Astrocyte of the hippocampus (primary cell): ENCODE results near the gene CIAO2A.
"Not testable (repeated sequence)": the region's sequence is repeated elsewhere in the genome, so short reads cannot be mapped to it uniquely, and the experiment has no call there.

Experiments used
- DNase-seq: peaks from one replicate; pipeline ENCODE4 v3.0.0; 2011; ENCODE audit warnings: low read depth, low spot score

CIAO2A gene

DNA sequence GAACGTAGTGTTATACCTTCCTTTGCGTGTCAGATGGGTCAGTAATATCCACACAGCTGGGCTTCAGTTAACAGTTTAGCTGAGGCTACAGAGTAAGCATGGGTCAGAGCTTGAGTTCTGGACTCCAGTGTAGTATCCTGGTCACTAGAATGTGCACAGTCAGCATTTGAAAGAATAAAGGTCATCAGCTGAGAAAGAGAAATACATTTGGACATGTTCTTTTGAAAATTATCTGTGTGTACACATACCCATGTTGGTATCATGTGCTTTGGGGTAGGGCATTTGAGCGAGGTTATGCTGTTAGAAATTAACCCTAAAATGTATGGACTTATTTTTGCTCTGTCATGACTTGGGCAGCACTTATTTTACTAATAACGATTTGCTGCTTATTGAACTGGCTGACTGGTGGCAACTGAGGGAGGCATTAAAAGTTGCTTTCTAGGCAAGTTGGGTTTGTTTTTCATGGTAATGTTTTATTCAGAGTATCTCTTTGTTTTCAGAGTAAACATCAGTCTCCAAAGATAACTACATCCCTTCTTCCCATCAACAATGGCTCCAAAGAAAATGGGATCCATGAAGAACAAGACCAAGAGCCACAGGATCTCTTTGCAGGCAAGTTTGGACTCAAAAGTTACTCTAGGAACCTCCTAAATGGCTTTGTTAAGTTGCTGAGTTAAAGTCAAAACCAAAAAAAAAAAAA is 18.6 kb upstream of the CIAO2A start:
- DNase-seq = no peak

DNA sequence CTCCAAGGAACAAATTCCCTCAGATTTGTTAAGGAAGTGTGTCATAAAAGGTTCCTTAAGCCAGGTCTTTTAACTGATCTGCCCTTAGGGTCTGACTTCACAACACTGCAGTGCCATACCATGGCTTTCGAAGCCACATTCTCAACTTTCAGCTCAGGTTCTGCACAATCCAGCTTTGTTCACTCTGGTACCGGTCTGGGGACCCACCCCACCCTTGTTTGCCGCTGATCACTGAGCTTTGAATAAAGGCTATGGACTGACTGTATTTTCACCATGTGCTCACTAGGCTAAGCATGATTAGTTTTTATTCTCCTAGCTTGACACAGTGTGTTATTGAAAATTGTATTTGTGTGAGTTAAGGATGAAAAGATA is 18.0 kb upstream of the CIAO2A start:
- no peak for DNase-seq

DNA sequence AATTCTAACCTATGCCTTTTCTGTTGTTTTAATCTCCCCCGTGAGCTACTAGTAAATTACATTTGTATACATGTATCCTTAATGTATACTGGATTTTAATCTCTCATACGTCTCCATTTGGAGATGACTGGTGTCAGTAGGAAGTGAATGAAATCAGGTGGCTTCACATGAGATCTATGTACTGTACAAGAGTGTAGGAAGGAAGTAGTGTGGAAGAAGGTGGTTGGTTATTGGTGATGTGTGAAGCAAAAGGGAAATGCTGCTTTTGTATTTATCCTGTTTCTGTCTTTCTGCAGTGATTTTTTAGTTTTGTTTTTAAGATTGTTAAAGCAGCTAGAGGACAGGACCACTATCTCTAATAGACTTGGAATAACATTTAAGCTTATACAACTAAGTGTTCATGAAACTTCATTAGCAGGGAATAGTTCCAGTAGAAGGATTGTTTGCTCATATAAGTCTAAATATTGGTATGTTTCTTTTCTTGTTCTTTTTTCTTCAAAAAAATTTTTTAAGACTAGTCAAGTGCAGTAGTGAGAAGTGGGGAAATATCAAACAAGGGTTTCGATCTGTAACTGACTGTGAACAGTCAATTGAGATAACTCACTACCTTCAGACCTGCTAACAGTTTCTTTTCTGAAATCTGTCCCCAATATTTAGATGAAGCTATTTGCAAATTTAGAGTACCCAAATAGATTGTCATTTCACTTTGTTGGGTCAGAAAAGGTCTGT is 17.5 kb upstream of the CIAO2A start:
- no peak for DNase-seq

DNA sequence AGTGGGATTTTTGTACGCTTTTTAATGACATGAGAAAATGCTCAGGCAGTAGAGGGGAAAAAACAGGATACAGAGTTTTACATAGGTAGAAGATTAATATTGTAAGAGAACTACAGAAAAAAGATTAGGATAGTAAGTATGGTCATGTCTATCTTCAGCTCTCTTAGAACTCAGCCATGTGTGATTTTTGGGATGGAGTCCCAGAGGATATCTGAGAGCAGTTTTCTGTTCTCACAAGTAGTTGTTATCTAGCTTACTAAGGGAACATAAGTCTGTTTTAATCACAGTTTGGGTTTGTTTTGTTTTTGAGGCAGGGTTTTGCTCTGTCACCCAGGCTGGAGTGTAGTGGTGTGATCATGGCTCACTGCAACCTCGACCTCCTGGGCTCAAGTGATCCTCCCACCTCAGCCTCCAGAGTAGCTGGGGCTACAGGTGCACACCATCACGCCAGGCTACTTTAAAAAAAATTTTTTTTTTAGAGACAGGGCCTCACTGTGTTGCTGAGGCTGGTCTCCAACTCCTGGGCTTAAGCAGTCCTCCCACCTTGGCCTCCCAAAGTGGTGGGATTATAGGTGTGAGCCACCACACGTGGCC is 16.6 kb upstream of the CIAO2A start:
- not testable (repeated sequence) for DNase-seq

DNA sequence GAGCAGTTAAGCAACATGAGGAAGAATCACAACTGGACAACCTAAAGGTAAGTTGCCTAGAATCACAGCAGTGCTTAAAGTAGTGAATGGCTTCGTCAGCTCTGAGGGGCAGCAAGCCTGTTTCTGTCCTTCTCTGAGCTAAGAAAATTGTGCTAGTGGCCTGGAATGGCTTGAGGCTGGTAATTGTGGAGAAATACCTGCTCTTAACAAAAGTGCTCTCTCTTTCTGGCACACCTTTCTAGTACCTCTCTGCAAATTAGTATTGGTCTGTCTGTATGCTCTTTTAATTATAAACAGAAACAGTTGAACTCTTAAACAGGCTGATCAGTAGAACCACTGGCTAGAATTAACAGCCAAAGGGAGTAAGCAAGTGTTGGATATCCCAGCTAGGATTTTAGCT is 13.7 kb upstream of the CIAO2A start:
- DNase-seq = no peak

DNA sequence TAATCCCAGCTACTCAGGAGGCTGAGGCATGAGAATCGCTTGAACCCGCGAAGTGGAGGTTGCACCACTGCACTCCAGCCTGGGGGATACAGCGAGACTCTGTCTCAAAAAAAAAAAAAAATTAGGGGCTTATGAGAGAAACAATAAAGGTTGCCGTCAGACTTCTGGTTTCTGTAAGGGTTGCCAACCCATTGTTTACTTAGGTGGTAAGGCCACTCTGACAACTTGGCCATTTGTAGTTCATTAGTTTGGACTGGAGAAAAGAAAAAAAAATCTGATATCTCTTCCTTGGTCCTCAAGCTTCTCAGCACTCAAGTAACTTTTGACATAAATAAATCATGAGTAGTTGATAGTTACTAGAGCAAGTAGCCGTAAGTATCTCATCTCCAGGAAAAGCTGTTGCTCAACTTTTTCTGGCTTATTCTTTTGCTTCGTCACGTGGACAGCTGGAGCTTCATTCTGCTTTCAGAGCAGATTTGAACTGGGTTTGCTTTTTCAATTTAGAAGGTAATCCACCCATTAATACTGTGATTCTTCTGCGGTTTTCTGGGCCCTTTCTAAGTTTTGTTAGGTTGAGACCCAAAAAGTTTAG is 11.6 kb upstream of the CIAO2A start:
- no peak for DNase-seq

DNA sequence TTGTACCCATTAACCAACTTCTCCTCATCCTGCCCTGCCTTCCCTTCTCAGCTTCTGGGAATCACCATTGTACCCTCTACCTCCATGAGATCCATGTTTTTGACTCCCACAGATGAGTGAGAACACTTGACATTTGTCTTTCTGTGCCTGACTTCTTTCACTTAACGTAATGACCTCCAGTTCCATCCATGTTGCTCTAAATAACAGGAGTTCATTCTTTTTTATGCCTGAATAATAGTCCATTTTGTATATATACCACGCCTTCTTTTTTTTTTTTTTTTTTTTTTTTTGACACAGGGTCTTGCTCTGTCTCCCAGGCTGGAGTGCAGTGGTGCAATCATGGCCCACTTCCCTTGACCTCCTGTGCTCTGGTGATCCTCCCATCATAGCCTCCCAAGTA is 8.9 kb upstream of the CIAO2A start:
- no peak for DNase-seq

DNA sequence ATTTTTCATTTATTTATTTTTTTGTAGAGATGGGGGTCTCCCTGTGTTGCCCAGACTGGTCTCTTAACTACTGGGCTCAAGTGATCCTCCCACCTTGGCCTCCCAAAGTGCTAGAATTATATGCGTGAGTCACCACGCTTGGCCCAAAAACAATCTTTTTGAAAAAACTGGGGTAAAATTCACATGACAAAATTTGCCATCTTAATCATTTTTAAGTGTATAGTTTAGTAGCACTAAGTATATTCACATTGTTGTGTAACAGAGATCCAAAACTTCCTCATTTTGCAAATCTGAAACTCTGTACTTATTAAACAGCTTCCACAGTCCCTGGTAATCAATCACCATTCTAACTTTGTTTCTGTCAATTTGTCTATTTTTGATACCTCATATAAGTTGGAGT is 7.3 kb upstream of the CIAO2A start:
- no peak for DNase-seq

DNA sequence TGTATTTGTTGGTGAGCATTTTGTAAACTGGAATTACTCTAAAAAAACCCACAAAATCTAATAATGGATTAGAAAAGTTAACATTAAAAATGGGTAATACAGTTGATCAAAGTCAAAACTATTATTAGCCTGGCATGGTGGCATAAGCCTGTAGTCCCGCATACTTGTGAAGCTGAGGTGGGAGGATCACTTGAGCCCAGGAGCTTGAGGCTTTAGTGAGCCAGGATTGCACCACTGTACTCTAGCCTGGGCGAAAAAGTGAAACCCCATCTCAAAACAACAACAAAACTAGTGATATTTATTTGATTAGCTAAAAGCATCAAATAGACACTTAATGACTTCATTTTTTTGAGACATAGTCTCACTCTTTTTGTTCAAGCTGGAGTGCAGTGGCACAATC is 5.7 kb upstream of the CIAO2A start:
- no peak for DNase-seq

DNA sequence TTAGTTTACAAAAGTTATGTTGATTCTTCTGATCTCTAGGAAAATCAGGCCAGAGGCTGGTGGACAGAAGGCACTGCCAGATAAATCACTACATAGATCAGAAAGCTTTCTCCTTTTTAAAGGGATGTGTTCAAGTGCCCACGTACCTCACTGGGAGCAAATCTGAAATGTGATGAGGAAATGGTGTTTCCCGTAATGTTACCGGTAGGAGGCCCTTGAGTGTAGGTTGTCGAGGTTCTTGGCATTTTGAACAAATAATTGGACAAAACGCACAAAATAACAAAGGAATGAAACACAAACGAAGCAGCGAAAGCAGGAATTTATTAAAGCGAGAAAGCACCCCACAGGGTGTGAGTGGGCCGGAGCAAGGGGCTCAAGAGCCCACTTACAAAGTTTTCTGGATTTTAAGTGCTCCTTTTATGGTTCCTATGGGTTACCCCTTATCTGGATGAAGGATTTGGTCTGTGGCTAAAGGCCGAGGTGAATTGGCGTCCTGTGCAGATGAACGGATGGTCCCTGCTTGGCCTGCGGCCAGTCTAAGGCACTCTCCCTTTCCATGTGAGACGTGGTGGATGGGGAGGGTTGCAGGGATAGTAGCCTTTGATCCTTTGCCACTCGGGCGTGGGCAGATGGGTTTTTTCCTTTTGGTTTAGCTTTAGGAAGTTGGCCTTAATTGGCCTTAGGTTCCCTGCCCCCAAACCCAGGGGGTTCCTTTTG is 3.2 kb upstream of the CIAO2A start:
- peak; percentile 67 for DNase-seq

DNA sequence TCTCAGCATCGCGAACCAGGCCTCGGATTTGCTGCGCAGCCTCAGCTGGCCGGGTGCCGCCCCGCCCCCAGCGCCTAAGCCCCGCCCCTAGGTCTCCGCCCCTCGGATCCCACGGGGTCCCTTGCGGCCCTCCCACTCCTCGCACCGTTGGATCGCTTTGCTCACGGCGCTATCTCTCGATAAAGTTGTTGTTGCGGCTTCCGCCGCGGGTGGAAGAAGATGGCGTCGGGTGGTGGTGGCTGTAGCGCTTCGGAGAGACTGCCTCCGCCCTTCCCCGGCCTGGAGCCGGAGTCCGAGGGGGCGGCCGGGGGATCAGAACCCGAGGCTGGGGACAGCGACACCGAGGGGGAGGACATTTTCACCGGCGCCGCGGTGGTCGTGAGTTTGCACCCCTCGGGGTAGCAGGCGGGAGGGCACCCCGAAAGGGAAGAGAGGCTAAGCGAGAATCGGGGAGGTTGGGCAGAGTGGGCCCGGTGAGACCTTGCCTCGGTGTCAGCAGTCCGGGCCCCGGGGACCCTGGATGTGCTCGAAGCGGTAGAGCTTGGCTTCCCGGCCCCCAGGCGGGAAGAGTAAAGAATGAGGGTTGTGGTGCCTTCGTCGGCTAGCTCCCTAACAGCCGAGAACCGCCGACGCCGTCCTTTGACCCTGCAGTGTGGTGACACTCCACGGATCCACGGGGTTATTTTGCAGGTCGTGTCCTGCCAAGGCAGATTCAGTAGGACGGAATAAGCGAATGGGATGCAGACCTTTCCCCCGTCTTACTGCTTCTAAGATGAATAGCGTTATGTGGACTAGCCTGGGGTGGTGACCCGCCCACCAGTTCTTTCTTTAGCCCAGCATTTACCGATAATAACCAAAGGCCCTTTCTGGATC is 2.4 kb upstream of the CIAO2A start, which contains the start of gene SNX1:
SNX1 (plus strand) TSS at position 188 of the 873 bp plus-strand sequence; CDS start at position 220, 32 bp downstream.
- DNase-seq = peak; percentile 97

DNA sequence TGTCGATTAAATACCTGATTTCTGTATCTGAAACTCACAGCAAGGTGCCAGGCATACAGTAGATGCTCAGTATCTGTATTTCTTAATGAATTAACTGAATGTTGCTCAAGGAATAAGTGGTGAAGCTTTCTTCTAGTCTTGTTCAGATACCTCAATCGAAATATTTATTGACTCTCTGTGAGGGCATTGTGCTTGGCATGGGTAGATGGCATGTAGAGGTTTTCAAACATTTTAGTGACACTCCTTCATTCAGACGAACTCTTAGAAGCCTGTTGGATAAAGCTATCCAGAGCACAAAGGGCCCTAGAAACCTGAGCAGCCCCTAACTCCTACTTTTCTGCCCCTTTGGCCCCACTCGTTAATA is 1.8 kb upstream of the CIAO2A start:
- DNase-seq = no peak

DNA sequence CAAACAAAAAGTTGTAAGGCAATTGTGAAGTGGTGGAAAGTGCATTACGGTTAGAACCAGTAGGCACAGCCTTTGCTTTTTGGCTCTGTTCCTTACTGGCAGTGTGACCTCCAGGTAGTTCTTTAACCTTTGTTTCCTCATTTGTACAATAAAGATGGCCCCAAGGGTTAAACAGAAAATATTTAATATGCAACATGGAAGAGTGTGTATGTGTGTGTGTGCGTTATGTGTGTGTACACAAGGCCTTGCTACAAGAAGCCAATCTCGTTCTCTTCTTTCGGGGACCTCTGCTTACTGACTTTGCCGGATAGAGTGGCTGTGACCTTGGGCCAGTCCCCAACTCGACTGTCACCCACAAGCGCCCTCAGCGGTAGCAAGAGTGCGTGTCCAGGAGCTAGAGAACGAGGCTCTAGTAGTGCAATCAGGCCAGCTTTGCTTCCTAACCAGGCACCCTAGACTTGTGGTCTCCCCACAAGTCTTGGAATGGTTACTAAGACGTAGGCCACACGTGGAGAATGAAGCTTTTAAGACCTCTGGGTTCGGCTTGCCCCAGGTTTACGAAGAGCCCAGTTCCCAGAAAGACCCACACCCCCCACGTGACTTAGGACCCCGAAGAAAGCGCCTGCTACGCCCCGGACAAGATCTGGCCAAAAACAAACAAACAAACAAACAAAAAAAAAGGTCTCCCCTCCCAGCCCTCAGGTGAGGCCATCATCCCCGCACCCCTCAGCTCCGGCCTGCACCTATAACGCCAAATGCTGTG is 593 bp downstream of the CIAO2A start:
- peak; percentile 70 for DNase-seq

DNA sequence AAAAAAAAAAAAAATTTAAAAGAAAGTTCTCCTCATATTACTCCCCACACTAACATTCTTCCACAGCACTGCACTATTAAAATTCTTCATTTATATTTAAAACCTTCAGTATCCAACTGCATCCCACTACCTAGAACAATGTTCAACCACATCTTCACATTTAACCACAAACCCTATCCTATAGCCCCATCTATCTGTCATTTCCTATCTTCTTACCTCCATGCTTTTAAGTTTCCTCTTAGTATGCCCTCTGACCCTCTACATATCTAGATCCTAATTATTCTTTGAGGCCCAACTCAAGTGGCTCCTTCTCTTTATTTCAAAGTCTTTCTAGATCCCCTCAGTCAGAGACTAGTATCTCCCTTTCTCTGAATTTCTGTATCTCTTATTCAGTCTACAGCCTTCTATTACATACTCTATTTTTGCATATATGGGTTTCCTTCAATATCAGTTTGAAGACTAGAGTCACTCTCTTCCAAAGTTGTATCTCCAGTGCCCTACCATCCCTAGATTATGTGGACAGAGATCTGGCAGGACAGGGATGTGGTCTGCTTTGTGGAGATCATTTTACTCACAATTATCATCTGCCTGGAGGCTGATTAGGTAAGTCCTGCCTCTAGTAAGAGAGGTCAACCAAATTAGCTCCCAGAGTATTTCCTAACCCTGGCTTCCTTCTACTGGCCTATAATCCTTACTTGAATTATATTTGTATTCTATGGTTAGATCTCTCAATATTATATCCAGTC is 1.4 kb downstream of the CIAO2A start:
- DNase-seq = no peak

DNA sequence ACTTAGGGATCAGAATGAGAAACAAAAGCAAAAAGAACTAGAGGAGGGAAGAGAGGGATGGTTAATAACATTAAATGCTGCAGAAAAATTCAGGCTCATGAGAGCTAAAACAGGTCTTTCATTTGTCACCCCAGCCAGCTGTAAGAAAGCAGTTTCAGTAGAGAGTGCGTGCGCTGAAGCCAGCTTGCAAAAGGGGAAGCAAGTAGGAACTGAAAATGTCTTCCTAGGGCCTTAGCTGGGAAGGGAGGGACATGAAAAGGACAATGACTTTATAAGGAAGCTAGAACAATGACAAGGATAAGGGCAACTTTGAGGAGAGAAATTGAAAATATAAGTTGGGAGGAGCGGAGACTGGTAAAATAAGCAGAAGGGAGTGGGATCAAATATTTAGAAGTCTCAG is 3.1 kb downstream of the CIAO2A start:
- DNase-seq = no peak

DNA sequence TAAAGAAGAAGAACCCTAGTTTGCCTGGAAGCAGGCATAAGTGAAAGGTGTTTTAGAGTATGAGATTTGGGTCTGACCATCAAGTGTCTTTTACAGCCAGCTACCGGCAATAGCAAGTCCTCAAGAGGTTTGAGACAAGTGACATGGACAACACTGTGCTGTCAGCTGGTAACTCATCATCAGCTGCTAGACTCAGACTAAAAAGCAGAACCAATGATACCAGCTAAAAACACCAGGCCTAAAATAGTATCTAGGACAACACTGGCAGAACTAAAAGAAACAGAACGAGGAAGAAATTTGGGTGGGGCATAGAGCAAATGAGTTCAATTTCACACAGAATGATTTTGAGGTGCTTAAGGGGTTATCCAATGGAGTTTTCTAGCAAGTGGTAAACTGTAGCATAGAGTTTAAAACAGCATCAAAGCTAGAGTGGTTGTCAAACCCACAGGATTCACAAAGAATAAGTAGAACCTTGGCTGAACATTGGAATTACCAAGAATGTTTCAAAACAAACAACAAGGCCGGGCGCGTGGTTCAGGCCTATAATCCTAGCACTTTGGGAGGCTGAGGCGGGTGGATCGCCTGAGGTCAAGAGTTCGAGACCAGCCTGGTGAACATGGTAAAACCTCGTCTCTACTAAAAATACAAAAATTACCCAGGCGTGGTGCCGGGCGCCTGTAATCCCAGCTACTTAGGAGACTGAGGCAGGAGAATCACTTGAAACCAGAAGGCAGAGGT is 3.9 kb downstream of the CIAO2A start:
- DNase-seq = no peak

DNA sequence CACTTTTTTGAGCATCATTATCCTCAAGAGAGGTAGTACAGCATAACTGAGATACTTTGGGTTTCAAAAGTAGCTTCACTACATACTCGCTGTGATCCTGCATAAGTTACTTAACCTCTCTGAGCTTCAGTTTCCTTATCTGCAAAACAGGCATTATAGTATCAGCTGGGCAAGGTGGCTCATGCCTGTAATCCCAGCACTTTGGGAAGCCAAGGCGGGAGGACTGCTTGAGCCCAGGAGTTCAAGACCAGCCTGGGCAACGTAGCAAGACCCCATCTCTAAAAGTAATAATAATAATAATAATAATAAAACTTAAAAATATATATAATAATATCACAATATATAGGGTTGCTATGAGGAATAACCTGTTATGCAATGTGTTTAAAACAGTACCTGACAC is 10.9 kb downstream of the CIAO2A start:
- DNase-seq = no peak

DNA sequence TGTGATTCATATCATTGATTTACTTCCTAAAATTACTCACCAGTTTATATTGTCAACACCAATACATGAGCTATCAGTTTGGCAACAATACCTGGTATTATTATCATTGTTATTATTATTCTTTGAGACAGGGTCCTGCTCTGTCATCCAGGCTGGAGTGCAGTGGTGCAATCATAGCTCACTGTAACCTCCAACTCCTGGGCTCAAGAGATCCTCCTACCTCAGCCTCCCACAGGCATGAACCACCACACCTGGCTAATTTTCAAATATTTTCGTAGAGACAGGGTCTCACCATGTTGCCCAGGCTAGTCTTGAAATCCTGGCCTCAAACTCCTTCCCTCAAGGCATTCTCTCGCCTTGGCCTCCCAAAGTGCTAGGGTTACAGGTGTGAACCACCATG is 20.1 kb downstream of the CIAO2A start:
- DNase-seq = not testable (repeated sequence)

DNA sequence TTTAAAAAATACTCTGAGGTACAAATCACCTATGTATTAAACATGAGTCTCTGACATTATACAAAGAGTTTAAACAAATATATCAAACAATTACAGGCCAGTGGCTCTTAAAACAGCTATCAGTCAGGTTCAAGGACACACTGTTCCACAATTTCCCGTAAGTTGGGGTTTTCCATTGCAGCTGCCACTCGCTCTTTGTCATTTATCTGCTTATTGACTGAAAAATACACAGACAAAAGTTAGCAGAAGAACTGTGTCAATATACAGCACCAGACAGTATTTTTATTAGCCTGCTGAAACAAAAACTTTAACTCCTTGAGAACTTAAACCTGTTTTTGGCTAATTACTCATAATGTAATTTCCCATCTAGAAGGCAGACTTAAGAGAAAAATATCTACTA is 20.8 kb downstream of the CIAO2A start:
- DNase-seq = no peak
